IPS DF 4.7 (cell line): ENCODE results near the gene NARF.

ENCODE experiments used
- DNase-seq: peaks from one replicate; pipeline ENCODE4 v3.0.0-alpha.2; 2013; ENCODE audit warnings: low spot score; ENCODE audit errors: extremely low read depth

Gene NARF

DNA sequence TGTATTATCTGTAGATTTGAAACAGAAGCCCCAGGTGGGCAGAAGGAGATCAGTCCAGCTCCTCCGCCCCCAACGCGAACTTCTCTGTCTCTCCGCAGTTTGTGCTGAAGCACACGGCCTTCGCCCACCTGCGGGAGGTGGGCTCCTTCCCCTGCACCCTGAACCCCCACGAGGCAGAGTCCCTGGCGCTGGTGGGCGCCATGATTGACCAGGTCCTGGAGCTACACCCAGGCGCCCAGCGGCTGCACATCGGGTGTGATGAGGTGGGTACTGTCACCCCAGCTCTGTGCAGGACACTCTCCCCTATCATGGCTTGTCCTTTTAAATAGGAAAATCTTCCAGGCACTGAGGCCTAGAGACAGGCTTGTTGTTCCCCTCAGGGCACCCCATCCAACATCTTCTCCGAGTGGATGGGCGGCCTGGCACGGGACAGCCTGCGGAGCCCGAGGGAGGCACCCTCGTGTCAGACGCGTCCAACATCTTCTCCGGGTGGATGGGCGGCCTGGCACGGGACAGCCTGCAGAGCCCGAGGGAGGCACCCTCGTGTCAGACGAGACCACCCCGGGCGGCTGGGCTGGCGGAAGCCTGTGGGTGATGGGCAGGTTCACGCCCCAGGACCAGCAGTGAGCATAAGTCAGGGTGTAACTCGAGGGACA lies 24.9 kb upstream of the NARF start:
- no peak for DNase-seq

DNA sequence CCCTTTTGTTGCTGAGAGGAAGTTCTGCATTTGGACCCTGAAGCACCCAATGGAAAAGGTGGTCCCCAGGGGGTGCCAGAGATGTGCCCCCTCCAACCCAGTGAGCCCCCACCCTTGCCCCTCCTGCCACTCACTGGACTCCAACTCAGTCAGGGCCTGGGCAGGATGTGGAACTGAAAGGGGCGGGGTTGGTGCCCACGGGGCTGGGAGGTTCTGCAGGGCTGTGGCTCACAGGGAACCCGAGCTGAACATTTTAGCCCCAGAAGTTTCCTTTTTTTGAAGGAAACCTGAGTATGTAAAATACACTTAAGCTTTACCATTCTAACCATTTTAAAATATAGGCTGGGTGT lies 24.4 kb upstream of the NARF start:
- no peak for DNase-seq

DNA sequence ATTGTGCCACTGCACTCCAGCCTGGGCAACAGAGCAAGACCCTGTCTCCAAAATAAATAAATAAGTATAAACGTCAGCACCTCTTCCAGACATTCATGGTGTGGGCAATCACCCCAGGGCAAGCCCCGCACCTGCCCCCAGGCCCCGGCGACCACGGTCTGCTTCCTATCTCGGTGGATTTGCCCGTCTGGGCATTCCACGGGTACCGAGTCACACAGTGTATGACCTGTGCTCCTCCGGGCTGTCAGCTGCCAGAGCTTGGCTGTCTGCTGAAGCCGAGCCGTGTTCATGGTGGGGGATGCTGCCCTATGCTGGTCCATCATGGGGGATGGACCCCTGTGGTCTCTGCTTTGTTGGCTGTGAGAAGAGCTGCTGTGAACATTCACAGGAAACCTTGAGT lies 23.4 kb upstream of the NARF start:
- DNase-seq: no peak

DNA sequence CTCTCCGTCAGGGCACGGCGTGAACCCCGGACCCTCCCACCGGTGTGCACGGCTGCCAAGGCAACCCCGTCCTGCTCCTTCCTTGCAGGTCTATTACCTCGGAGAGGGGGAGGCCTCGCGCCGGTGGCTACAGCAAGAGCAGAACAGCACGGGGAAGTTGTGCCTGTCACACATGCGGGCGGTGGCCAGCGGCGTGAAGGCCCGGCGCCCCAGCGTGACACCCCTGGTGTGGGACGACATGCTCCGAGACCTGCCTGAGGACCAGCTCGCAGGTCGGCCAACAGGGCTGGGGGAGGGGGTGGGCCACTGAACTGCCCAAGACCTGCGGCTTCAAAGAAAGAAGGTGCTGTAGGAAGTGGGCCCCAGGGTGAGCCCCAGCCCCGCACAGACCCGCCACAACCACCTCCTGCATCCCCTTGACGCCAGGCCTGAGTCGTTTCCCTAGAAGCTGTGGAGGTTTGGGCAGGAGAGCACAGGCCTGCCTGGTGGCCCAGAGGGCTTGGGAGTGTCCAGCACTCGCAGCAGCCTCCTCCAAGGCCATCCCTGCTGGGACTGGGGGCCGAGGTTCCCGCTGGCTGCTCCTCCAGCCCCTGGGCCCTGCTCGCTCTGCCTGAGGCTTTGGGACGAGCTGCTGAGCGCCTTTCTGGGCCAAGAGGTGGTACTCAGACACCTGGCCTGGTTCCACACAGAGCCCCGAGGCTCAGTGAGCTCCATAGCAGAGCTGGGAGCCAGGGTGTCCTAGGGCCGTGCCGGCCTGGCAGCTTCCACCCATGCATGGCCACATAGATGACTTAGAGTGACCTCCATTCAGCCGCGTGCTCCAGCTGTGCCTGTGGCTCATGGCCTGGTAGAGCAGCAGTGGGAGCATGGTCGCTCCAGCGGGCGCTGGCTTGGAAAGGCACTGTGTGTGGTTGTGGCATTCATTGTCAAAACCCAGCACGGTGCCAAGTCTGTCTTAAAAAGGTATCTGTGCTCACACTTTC lies 22.6 kb upstream of the NARF start:
- no peak for DNase-seq

DNA sequence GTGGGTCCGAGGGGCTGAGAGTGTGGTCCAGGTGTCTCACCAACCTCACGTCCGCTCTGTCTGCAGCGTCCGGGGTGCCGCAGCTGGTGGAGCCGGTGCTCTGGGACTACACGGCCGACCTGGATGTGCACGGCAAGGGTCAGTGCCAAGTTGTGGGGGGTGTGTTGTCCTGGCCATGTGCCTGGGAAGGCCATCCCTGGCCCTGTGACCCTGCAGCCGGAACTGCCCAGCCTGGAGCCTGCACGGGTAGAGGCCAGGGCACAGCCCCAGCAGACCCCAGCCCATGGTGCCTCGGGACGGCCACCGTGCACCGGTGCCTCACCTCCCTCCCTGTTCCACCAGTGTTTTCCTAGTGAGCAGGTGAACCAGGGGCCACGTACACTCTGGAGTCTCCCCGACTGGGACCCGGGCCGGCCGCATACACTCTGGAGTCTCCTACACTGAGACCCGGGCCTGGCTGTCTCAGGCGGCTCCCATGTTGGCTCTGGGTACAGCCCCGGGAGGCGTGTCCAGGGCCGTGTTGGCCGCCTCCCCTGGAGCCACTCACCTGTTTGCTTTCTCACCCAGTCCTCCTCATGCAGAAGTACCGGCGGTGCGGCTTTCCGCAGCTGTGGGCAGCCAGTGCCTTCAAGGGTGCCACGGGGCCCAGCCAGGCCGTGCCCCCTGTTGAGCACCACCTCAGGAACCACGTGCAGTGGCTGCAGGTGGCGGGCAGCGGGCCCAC lies 21.8 kb upstream of the NARF start:
- no peak for DNase-seq

DNA sequence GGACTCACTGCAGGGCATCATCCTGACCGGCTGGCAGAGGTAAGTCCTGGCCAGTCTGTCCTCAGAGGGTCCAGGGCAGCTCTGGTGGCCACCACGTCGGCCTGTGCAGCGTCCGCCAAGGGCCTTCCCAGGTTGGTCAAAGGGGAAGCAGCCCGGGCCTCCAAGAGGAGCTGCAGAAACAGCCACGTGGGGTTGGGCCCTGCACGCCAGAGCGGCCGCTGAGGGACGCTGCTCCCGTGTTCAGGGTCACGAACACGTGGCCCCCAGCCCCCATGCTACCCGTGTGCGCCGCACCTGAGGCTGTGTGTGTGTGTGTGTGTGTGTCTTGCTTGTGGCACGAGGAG lies 21.2 kb upstream of the NARF start:
- no peak for DNase-seq

DNA sequence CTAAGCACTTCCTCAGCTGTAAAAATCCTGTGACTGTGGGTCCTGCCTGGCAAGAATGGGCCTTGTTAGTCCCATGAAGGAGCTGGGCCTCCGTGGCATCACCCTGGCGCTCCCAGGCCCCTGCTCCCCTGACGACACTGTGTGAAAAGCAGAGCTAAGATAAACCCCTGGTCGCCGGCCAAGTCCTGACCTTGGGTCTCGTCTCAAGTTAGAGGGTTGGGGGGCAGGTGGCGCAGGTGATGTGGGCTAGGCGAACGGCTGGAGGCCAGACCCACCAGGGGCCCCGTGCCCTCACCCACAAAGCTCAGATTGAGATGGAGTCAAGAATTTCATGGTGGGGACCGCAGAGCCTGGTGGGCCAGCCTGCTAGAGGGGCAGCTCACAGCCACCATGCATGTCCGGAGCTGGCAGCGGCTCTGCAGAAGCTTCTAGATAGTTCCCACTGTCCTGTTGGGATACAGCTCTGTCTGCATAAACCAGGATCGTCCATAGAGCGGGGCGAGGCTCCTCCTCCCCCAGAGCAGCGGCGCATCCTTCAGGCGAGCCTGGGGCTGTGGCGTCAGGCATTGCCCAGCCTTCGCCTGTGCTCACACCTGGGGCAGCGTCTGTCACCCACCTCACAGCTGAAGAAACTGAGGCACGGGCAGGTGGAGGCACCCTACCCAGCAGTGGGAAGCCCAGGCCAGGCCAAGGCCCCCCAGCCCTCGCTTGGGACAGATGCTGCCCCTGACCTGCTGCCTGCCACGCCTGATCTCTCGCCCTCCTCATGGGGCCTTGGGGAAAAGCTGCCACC lies 19.9 kb upstream of the NARF start:
- no peak for DNase-seq

DNA sequence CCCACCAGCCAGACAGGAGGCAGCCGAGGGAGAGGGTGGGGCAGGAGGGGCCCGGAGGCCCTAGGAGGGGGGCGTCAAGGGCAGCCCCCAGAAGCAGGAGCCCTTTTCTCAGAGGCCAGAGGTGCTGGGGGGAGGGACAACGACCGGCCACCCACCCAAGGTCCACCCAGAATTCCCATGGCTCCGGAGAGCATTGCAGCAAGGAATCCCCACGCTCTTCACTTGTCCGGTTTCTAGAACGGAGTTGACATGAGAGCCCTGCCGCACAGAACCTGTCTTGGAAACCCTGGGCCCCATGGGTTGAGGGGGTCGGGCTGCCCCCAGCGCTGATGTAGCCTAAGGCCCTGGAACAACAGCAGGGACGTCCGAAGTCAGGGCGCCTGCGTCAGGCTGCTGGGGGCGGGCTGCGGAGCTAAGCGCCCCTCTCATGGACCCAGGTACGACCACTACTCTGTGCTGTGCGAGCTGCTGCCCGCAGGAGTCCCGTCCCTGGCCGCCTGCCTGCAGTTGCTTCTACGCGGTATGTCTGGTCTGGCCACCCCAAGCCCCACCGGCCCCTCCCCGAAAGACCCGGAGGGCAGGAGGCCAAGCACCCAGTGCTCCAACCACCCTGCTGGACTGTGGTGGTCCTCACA lies 19.2 kb upstream of the NARF start:
- DNase-seq: no peak

DNA sequence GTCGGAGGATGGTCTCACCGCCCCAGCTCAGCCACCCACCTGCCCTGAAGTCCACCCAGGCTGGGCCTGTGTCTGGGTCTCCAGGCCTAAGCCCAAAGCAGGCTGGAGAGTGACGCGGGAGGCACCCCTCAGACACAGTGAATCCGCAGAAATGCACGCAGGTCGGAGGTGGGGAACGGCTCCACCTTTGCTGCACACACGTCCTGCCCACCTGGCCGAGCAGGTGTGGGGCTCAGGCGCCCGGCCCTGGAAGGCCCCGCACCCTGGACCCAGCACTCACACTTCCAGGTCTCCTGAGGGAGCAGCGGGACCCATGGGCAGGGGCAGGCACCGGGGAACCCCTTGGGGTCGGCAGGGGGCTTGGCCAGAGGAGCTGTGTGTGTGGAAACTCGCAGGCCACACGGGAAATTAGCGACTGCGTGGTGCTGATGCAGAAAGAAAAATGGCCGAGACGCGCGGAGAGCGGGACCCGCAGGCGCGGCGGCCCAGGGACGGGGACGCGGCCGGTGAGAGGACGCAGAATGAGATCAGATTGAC lies 18.6 kb upstream of the NARF start:
- DNase-seq: no peak

DNA sequence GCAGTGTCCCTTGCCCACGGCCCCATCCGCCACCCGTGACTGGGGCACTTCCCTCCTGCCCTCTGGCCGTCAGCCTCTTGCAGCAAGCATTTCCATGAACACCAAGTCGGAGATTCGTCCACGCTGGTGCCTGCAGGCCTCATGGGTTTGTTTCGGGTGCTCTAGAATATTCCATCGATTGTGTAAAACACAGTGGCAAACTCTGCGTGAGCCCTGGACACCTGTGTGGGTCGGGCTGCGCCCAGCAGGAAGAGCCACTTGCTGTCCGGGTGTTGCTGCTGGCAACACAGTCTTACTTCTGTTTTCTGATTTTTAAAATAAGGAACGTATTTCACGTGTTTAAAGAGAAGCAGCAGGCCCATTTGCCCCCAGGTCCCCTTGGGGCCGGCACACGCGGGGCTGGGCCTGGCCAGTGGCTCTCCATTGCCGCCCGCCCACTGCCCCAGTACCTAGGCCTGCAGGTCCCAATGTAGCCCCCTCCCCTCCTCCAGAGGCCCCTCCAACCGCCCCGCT lies 18.0 kb upstream of the NARF start:
- no peak for DNase-seq

DNA sequence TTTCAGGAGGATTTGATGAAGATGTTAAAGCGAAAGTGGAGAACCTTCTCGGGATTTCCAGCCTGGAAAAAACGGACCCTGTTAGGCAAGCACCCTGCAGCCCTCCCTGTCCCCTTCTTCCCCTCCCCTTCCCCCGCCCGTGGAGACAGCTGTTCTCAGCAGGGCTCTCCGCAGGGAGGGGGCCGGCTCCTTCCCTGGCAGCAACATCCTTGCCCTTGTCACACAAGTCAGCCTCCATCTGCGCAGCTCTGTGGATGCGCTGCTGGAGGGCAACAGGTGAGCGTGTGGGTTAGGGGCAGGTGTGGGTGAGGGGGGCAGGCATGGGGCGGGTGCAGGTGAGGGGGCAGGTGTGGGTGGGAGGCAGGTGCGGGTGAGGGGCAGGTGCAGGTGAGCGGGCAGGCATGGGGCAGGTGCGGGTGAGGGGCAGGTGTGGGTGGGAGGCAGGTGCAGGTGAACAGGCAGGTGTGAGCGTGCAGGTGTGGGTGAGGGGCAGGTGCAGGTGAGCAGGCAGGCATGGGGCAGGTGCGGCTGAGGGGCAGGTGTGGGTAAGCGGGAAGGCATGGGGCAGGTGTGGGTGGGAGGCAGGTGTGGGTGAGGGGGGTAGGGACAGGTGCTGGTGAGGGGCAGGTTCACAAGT lies 17.4 kb upstream of the NARF start:
- no peak for DNase-seq

DNA sequence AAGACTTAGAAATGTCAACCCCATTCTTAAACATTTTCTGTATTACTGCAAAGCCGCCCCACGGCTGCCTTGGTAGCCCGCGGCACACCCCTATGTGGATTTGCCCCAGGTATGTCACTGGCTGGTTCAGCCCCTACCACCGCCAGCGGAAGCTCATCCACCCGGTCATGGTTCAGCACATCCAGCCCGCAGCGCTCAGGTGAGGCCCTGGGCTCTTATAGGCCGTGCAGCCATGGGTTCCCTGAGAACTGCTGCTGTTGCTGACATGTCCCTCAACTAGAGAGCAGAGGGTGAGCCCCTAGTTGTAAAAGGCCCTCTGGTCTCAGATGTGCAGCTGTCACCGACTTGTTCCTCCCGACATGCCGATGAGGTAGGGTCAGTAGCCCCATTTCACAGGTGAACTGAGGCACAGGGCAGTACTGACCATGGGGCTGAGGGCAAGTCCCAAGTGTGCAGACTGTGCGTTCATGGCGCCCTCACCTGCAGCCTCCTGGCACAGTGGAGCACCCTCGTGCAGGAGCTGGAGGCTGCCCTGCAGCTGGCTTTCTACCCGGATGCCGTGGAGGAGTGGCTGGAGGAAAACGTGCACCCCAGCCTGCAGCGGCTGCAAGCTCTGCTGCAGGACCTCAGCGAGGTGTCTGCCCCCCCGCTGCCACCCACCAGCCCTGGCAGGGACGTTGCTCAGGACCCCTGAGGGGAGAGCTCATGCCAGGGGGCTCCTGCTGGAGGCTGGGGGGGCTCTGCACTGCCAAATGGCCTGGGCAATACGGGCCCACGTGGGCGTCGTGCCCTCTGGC lies 16.7 kb upstream of the NARF start:
- no peak for DNase-seq

DNA sequence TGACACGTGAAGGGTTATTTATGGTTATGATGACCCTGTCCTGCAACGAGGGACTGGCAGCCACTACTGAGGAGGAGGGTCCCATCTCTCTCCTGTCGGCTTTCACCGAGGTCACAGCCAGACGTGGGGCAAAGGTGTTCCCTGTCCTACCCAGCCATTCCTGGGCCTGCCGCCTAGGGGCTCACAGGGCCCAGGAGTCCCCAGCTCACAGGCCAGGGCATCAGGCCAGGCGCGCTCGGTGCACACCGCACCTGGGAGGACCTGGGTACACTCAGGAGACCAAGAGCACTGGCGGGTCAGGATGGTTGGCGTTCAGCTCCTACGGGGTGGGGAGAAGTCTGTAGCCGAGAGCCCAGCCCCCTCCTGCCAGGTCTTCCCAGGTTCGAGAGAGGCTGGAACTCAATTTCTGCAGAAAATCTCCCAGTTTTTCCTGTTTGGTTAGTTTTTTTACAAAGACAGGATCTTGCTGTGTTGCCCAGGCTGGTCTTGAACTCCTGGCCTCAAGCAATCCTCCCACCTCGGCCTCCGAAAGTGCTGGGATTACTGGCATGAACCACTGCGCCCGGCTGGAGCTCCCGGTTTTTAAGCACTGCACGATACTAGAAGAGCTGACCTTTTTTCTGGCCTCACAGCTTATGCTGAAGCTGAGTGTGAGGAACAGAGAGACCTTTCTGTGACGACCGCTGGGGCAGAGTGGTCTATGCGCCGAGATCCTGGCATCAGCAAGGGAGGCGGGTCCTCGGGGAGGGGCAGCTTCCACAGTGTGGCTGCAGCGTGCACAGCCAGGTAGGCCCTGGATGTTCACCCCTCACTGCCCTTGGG lies 15.7 kb upstream of the NARF start:
- no peak for DNase-seq

DNA sequence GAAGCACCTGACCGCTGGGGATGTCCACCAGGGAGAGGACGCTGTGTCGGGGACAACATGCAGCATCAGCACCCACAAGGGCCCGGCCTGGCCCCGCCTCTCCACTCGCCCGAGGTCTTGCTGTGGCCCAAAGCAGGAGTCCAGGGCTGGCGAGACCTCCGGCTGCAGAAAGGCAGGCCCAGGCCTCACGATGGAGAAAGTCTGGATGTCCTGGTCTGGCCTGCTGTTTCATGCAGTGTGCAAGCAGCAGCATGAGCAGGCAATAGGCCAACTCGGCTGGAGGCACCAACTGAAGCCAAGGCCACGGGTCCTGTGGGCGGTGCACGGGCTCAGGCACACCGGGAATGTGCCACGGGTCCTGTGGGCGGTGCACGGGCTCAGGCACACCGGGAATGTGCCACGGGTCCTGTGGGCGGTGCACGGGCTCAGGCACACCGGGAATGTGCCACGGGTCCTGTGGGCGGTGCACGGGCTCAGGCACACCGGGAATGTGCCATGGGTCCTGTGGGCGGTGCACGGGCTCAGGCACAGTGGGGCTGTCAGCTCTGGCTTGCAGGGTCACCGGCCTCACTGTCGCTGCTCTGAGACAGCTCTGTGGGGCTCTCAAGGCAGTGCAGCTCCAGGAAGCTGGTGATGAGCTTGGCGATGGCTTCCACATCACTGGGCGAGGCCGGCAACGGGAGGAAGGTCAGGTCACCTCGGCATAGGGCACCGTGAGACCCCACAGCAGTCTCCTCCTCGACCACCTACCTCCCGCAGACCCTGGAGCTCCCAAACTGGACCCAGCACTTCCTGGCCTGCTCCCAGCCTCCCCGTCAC lies 14.9 kb upstream of the NARF start:
- no peak for DNase-seq

DNA sequence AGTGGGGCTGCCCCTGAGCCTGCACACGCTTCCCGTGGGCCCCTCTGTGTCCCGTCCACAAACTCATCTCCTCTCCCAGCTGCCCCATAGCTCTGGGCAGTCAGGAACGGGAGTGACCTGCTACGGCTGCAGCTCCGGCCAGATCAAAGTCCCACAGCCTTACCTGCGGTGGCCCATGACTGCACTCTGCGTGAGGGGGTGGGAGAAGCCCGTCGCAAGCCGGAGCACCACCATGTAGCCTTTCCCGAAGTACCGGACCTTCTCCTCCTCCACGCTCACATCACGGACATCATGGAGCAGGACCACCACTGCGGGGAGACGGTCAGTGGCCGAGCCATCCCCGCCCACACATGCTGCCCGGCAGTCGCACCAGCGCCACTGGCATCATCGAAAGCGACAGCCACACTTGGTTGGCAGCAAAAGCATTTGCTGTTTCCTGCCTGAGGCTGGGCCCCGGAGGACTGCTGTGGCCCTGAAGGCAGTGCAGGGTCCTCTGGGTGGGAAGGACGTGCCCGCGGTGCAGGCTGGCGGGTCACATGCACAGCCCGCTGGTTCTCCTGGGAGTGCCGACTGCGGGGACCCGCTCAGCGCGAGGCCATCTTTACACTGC lies 14.2 kb upstream of the NARF start:
- DNase-seq: no peak

DNA sequence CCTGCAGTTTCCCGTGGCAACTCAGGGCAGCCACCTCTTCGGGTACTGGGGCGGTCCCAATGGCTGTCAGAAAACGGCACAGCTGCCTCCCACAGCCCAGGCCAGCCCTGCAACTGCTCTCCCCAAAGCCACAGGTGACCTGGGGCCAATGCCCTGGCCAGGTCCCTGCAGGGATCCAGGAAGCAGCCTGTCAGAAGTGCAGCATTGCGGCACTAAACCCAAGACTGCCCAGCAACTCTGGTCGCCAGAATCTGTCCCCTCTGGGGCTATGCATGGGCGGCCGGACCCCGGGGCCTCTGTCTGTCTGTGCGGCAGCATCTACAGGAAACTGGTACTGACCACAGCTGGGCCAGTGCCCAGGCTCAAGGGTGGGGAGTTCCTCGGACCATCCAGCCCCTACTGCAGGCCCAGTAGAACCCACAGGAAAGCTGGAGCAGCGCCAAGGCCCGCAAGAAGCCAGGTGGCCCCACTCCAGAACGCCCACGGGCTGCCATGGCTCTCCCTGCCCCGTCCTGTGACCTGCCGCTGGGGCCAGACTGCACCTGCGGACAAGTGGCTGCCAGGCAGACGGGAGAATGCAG lies 13.5 kb upstream of the NARF start:
- no peak for DNase-seq

DNA sequence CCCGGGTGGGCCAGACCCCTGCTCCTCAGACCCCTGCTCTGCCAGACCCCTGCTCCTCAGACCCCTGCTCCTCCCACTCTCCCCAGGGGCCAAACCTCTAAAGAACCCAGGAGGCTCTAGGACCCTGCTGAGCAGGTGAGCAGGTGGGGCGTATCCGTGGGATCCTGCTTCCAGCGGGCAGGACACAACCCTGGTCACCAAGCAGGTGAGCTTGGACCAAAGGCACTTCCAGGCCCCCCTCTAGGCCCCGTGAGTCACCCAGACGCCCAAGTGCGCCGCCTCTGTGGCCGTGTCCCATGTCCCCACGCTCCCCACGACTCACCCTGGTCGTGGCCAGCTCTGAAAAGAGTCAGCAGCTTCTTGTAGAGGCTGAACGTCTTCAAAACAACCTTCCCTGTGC lies 13.0 kb upstream of the NARF start:
- DNase-seq: no peak
